Stomach (tissue), 9 donors: ENCODE measurements around the gene PPIL6. TPM values are rescaled to one million over a fixed set of nuclear protein-coding genes. Genes with fewer than 3 reads are reported as not detected.
A peak's percentile ranks its signal among the peaks of the same experiment; 100 is the strongest.

ENCODE experiments used
- DNase-seq, 2 donors: peaks; one replicate each; pipeline versions ENCODE4 v3.0.0 to v3.0.0-alpha.2; 2013 to 2019
- H3K27ac ChIP-seq, 5 donors: fragments of 200-600 bp in 4 of 5; sonication (generic) in 4 of 5; one replicate each; pipeline ENCODE4 v1.5.1; 2013 to 2019; ENCODE audit warnings: mild to moderate bottlenecking in 1 of 5, moderate library complexity in 1 of 5
- H3K27me3 ChIP-seq, 3 donors: fragments of 200-600 bp; sonication (generic); one replicate each; pipeline ENCODE4 v1.5.1; 2017 to 2019; ENCODE audit warnings: mixed run types in 1 of 3
- H3K36me3 ChIP-seq, 4 donors: fragments of 200-600 bp; sonication (generic); 1 replicate in 3 of 4; 2 replicates in 1 of 4; pipeline ENCODE4 v1.5.1; 2016 to 2019
- H3K4me1 ChIP-seq, 4 donors: fragments of 200-600 bp; sonication (generic); one replicate each; pipeline ENCODE4 v1.5.1; 2016 to 2019
- H3K4me3 ChIP-seq, 4 donors: fragments of 200-600 bp; sonication (generic) in 3 of 4; one replicate each; pipeline ENCODE4 v1.5.1; 2016 to 2019; ENCODE audit warnings: mild to moderate bottlenecking in 1 of 4
- H3K9me3 ChIP-seq, 4 donors: fragments of 200-600 bp; sonication (generic); one replicate each; pipeline ENCODE4 v1.5.1; 2016 to 2019
- CTCF ChIP-seq, 7 experiments: fragments of 450-650 bp in 4 of 7; fragments of 200-600 bp in 3 of 7; sonication (generic) in 3 of 7; IDR thresholded peaks; one replicate each; pipeline ENCODE4 v1.5.1; 2016 to 2019; ENCODE audit warnings: antibody characterized with exemption in 7 of 7, control low read depth in 2 of 7, mild to moderate bottlenecking in 1 of 7
- EP300 ChIP-seq: sonication (generic); formaldehyde crosslinking; IDR thresholded peaks from one replicate; pipeline ENCODE4 v1.6.1; 2017; ENCODE audit warnings: antibody characterized with exemption
- POLR2A ChIP-seq, 4 donors: fragments of 450-650 bp; IDR thresholded peaks; one replicate each; pipeline ENCODE4 v1.6.1; 2016; ENCODE audit warnings: antibody characterized with exemption in 4 of 4, control low read depth in 2 of 4, mild to moderate bottlenecking in 1 of 4, moderate library complexity in 1 of 4
- POLR2AphosphoS5 ChIP-seq, 3 donors: sonication (generic); formaldehyde crosslinking; IDR thresholded peaks; one replicate each; pipeline ENCODE4 v1.6.1; 2016; ENCODE audit warnings: antibody characterized with exemption in 3 of 3
- WGBS, 5 donors: extraction: QIAGEN DNeasy Blood & Tissue Kit in 3 of 5; methylation state at CpG; one replicate each; pipeline versions ENCODE4 v1.1.5 to v1.1.7; 2013 to 2018; 5-methylcytosine and 5-hydroxymethylcytosine counted together
- intact Hi-C: fragments of 100-400 bp; cut with DNase I; formaldehyde crosslinking; loops from one replicate; pipeline ENCODE4 v1.15.1; 2023; ENCODE audit warnings: low total_unique reads
- polyA plus RNA-seq, 3 donors: library from polyadenylated mRNA; stranded (reverse); fragments of 200-250 nt; gene quantifications; one replicate each; pipeline ENCODE4 v1.2.3, GENCODE V29; 2013
- total RNA-seq, 5 donors: library from RNA; depleted of rRNA; stranded (reverse); fragments of >200 nt; gene quantifications; one replicate each; pipeline versions ENCODE4 v1.1.0 to v1.2.3, GENCODE V29; 2014 to 2016
- donor health status: healthy with polysubstance abuse.
- donor health status: Bipolar disorder and iron deficiency.
- donor health status: healthy.

PPIL6 gene
- total and polyA plus RNA-seq, 8 donors = 1.0 to 8.6 (median 3.0) TPM; not detected in 2

DNA sequence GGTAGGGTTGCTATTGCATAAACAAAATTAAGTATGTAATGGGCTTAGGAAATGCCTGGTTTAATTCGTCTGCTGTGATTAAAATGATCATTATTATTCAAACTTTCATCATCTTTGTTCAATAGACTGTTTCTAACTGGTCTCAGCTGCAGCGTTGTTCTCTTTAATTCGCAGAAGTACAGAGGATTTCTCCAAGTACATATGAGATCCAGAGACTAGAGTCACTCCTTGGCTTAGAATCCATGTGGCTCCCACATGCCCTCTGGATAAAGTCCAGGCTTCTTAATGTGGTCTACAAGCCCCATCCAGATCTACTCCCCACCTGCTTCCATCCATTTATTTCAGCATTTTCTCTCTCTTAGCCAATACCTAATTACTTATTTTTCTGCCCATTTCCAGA lies 43.7 kb upstream of the PPIL6 start:
- TF ChIP-seq CTCF (IDR thresholded peaks at IDR 0.05) (no peak), POLR2AphosphoS5 (IDR thresholded peaks at IDR 0.05) (no peak), POLR2A (IDR thresholded peaks at IDR 0.05) (no peak), EP300 (no peak)
- Histone ChIP-seq H3K36me3 (peaks cover 8 to 14% (median 11%) of the 10 kb centered on the region in 4 donors), H3K4me1 (peaks cover 29 to 46% (median 37%) of the 10 kb centered on the region in 4 donors), H3K4me3 (peak overlapping the region in 3 of 4 donors; percentile 93 to 99 (median 95)), H3K9me3 (no peaks in the 10 kb centered on the region), H3K27ac (peak overlapping the region in 4 of 5 donors; percentile 52 to 92 (median 72)), H3K27me3 (no peaks in the 10 kb centered on the region)
- DNase-seq = peak in 1 of 2 donors; percentile 47
- intact Hi-C loops = no loop called here
- 37 to 59% (median 48%) methylated on average over 3 of the region's 3 CpGs for WGBS, 5 donors

DNA sequence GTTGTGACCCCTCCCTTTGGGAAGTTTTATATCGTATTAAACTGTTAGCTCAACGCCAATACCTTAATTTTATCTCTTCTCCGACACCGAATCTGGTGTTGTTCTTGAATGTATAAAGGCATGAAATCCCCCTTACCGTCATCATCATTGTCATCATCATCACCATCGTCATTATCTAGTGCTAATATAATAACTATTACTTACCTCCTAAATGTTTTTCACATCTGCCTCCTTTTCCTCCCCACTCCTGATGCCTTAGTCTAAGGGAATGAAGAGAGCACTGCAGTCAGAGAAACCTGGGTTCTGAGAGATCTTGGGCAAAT lies 43.3 kb upstream of the PPIL6 start:
- DNase-seq = no peak
- Histone ChIP-seq H3K27me3 (no peaks in the 10 kb centered on the region), H3K4me3 (peak overlapping the region; percentile 93 to 99 (median 96)), H3K27ac (peak overlapping the region; percentile 54 to 92 (median 65)), H3K36me3 (peaks cover 8 to 14% (median 11%) of the 10 kb centered on the region in 4 donors), H3K9me3 (no peaks in the 10 kb centered on the region), H3K4me1 (peaks cover 33 to 50% (median 40%) of the 10 kb centered on the region in 4 donors)
- intact Hi-C loops = no loop called here
- TF ChIP-seq POLR2AphosphoS5 (IDR thresholded peaks at IDR 0.05) = no peak
- no peak for TF ChIP-seq CTCF (IDR thresholded peaks at IDR 0.05)
- TF ChIP-seq POLR2A (IDR thresholded peaks at IDR 0.05) = no peak
- TF ChIP-seq EP300 = no peak
- 1 to 2% (median 1%) methylated on average over 6 of the region's 6 CpGs for WGBS, 5 donors

GRCh38 chr6:109482905-109483734 lies 42.7 kb upstream of the PPIL6 start, which contains the start of gene ZBTB24:
TSS of gene ZBTB24 (minus strand) at chr6:109483219. CDS start at chr6:109482026, 1,193 bp downstream.
- Histone ChIP-seq H3K27ac (peak within 1 kb of the TSS; percentile 81 to 92 (median 87)), H3K27me3 (no peaks in the 10 kb centered on the region), H3K4me1 (peaks cover 37 to 56% (median 46%) of the 10 kb centered on the region in 4 donors), H3K4me3 (peak within 1 kb of the TSS; percentile 93 to 99 (median 96)), H3K9me3 (no peaks in the 10 kb centered on the region), H3K36me3 (peaks cover 8 to 14% (median 11%) of the 10 kb centered on the region in 4 donors)
- intact Hi-C loops = no loop called here
- DNase-seq = peak; percentile 93 to 97
- peak; percentile 76 to 94 (median 91) for TF ChIP-seq POLR2AphosphoS5 (IDR thresholded peaks at IDR 0.05)
- no peak for TF ChIP-seq EP300
- TF ChIP-seq CTCF (IDR thresholded peaks at IDR 0.05) = no peak
- no peak for TF ChIP-seq POLR2A (IDR thresholded peaks at IDR 0.05)
- WGBS, 5 donors = 0 to 2% (median 1%) methylated on average over 8 to 90 of the region's 97 CpGs

DNA sequence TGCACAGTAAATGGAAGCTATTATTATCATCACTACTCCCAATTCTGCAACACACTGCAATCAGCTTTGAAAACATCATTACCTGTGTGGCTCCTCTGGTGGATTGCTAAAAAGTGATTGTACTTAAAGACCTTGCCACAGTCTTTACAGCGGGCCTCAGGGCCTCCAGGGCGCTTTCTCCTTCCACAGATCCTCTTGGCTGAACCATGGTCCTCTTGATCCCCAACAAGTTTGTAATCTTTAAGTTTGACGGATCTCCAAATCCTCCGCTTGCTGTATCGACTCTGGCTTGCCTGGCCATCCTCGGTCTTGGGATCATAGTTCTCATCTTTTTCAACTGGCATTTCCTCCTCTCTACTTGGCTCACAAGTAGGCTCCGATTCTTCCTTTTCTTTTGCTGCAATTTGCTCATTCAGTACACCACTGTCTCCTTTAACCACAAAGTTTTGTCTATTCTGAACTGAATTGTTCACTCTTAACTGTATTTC lies 40.6 kb upstream of the PPIL6 start:
- H3K4me1 ChIP-seq = peaks cover 42 to 75% (median 59%) of the 10 kb centered on the region in 4 donors
- 91 to 96% (median 93%) methylated on average over 7 of the region's 7 CpGs for WGBS, 5 donors

More for the DNA sequence above, 40.6 kb upstream of the PPIL6 start:
- H3K27me3 ChIP-seq = no peaks in the 10 kb centered on the region
- DNase-seq = no peak
- intact Hi-C loops = no loop called here
- no peak overlapping the region for H3K27ac ChIP-seq
- TF ChIP-seq POLR2AphosphoS5 (IDR thresholded peaks at IDR 0.05) (no peak), POLR2A (IDR thresholded peaks at IDR 0.05) (no peak), CTCF (IDR thresholded peaks at IDR 0.05) (no peak), EP300 (no peak)
- peaks cover 13 to 31% (median 24%) of the 10 kb centered on the region in 4 donors for H3K36me3 ChIP-seq
- no peaks in the 10 kb centered on the region for H3K9me3 ChIP-seq
- H3K4me3 ChIP-seq = peak overlapping the region in 2 of 4 donors; percentile 93 to 99
